AG09319 (cell line): Measurements from ENCODE around the gene CELF4.
"Not testable (repeated sequence)": the region's sequence is repeated elsewhere in the genome, so short reads cannot be mapped to it uniquely, and the experiment has no call there.

Source experiments
- DNase-seq: peaks from one replicate; pipeline ENCODE4 v3.0.0-alpha.2; 2010; ENCODE audit warnings: low read depth; ENCODE audit errors: extremely low read depth
- TF ChIP-seq, protein P1 (sequence below): IDR thresholded peaks from 2 replicates; pipeline ENCODE4 v1.5.1; 2011; ENCODE audit warnings: low read depth, mild to moderate bottlenecking, inconsistent platforms, low read length, moderate library complexity

Gene CELF4

DNA sequence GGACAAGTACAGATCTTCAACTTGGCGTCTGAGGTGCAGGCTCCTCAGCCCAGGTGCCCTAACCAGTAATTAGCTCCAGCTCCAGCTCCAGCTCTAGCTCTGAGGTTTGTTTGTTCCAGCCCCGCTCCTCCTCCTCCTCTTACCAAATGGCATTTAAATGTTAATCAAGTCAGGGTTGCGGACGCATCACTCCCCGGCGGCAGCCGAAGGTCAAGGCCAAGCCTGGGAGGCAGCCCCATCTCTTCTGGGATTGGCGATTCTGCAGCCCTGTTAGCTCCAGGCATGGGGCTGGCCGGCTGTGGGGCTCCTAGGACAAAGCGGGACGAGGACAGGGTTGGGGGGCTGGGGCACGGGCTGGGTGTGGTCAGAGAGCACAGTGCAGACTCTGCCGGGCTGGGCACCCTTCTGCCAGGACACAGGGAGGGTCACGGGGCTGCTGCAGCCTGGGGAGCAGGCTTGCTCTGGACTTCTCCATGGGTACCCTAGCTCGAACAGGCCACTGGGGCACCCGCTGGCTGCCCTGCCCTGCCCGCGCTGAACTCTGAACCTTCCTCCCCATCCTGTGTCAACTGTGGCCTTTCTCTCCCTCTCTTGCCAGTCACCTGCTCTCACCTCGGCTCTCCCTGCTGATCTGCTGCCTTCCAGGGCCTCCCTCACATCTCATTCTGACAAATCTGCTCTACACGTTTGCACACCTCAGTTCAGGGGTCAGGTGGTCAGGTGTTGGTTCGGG, 203.3 kb downstream of the CELF4 start:
- TF ChIP-seq, protein P1, sequence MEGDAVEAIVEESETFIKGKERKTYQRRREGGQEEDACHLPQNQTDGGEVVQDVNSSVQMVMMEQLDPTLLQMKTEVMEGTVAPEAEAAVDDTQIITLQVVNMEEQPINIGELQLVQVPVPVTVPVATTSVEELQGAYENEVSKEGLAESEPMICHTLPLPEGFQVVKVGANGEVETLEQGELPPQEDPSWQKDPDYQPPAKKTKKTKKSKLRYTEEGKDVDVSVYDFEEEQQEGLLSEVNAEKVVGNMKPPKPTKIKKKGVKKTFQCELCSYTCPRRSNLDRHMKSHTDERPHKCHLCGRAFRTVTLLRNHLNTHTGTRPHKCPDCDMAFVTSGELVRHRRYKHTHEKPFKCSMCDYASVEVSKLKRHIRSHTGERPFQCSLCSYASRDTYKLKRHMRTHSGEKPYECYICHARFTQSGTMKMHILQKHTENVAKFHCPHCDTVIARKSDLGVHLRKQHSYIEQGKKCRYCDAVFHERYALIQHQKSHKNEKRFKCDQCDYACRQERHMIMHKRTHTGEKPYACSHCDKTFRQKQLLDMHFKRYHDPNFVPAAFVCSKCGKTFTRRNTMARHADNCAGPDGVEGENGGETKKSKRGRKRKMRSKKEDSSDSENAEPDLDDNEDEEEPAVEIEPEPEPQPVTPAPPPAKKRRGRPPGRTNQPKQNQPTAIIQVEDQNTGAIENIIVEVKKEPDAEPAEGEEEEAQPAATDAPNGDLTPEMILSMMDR = no peak
- no peak for DNase-seq

DNA sequence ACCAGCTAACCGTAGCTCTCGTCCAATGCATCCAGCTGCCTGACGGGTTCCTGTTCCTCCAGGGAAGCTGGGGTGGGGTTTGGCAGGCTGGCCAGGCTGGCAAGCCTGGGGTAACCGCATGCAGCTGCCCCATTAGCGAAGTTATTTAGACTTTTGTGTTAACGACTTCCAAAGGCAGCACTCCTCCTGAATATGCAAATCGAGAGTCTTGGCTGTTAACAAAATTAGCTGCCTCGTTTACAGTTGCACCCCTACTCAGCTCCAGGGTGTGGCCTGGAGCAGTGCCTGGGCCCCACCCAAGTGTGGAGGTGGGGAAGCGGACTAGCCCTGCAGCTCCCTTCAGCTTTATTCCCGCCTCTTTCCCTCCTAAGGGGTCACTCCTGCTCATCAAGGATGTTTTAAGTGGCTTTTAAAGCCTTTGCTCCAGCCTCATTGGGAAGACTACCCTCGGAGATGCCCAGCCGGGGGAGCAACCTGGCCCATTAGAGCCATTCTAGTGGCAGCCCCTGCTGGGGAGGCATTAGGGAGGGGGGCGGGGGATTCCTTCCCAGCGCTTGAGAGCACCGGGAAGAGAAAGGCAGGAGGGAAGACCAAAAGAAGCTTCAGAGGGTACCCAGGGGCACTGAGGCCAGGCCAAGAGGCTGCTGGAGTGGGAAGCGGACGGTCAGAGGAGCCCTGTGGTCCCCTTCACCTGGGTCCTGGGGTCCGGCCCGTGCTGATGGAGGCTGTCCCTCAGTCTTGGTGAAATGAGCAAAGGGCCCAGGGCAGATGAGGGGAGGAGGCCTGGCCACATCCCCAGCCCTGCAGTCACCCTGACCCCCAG, 204.1 kb downstream of the CELF4 start:
- TF ChIP-seq, protein P1 = no peak
- DNase-seq = no peak

DNA sequence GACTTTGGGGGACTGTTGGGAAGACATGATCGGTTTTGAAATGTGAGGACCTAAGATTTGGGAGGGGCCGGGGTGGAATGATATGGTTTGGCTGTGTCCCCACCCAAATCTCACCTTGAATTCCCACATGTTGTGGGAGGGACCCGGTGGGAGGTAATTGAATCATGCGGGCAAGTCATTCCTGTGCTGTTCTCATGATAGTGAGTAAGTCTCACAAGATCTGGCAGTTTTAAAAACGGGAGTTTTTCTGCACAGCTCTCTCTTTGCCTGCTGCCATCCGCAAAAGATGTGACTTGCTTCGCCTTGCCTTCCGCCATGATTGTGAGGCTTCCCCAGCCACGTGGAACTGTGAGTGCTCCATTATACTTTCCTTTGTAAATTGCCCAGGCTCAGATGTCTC, 207.5 kb downstream of the CELF4 start:
- DNase-seq = not testable (repeated sequence)

DNA sequence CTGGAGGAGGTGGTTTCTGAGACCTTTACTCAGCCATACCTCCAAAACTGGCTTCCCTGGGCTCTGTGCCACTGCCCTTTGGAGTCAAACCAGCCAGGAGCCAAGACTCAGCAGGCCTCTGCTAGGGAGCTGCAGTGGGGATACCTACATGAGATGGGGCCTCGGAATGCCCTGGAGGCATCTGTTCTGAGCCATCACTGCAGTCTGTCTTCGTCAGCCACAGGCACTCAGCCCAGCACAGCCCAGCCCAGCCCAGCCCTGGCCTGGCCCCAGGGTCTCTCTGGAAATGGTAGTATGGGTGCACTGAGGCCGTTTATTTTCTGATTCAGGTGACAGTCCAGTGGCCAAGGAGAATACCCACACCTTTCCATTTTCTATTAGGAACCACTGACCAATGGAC, 209.8 kb downstream of the CELF4 start:
- TF ChIP-seq, protein P1 = no peak
- DNase-seq = no peak

DNA sequence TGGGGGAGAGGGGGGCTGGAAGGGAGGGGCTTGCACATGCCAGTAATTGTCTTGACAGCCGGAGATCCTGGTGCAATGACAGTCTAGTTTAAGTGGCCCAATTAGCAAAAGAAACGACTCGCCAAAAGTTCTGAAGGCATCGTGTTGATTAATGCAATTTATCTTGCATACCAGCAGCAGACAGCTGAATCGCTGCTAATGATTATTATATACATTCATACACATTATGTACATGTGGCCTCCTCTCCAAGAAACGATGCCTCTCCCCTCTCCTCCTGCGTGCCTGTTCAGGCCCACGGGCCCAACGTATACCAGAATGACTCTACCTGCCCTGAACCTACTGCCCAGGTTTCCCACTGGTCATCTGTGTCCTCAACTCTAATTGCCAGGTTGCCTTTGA, 214.5 kb downstream of the CELF4 start:
- TF ChIP-seq, protein P1 = no peak
- no peak for DNase-seq

DNA sequence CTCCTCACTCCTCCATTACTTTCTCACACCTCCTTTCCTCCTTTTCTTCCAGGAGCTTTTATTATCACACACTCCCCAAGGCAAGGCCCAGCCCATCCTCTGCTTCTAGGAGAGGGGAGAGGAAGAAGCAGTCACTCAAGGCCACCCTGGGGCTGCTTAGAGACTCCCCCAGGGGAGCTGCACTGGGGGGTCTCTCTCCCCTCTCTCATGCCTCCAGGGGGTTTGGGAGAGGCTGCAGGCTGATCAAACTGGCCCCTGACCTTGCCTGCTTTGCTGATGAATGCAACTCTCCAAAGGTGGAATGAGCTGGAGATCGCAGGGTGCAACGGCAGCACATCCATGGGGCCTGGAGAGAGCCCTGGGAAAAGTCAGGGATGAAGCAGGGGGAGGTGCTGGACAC, 216.9 kb downstream of the CELF4 start:
- DNase-seq = no peak
- TF ChIP-seq, protein P1 = no peak

DNA sequence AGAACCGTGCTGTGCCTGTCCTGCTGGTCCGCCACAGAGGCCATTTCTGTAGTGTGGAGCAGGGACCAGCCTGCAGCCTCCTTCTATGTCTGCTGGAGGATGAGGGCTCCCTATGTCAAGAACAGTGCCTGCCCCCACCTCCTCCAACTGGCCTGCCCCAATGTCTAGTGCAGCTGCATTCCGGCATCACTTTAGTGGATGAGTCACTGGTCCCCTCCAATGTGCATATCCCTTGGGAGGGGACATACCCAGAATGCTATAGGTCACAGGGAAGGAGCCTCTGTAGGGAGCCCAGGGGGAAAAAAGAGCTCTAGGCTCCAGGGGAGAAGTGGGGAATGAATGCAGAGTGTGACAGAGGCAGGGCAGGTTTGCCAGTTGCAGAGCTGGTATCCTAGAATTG, 219.6 kb downstream of the CELF4 start:
- TF ChIP-seq, protein P1 = no peak
- no peak for DNase-seq

DNA sequence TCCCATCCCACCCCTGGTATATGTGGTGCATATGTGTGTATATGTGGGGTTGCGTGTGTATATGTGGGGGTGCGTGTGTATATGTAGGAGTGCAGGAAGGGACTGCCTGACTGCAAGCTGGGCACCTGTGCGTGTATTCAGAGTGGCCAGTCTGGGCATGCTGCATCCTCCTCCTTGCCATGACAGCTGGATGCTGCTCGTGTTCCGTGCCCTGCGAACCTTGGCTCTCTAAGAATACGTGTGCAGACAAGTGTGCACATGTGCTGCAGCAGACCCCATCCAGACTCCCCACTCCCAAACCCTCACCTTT, 222.1 kb downstream of the CELF4 start:
- TF ChIP-seq, protein P1 = no peak
- DNase-seq = no peak
